PC-3 (cell line): ENCODE data around the gene COL9A1.

Source experiments
- CTCF ChIP-seq: fragments of 300-600 bp; sonication (generic); conservative IDR thresholded peaks from 2 replicates; pipeline ENCODE4 v1.5.1; 2017; ENCODE audit warnings: antibody characterized with exemption, low read depth, mild to moderate bottlenecking, low read length
- EZH2 ChIP-seq: fragments of 300-600 bp; sonication (generic); IDR thresholded peaks from one replicate; pipeline ENCODE4 v1.6.1; 2017; ENCODE audit warnings: antibody characterized with exemption, mild to moderate bottlenecking, low read length; ENCODE audit not compliant: unreplicated experiment

GRCh38 chr6:70252604-70253003 is 50.3 kb downstream of the COL9A1 start:
- no peak for TF ChIP-seq CTCF
- no peak for TF ChIP-seq EZH2
